GM20000 (cell line): ENCODE data around the gene CFAP46.

ENCODE experiments used
- DNase-seq: peaks from one replicate; pipeline ENCODE4 v3.0.0; 2012; ENCODE audit warnings: low spot score
- CTCF ChIP-seq: IDR thresholded peaks from 2 replicates; pipeline ENCODE4 v1.5.1; 2012; ENCODE audit warnings: mild to moderate bottlenecking, control low read depth; ENCODE audit errors: extremely low read depth, missing control alignments

CFAP46 gene

DNA sequence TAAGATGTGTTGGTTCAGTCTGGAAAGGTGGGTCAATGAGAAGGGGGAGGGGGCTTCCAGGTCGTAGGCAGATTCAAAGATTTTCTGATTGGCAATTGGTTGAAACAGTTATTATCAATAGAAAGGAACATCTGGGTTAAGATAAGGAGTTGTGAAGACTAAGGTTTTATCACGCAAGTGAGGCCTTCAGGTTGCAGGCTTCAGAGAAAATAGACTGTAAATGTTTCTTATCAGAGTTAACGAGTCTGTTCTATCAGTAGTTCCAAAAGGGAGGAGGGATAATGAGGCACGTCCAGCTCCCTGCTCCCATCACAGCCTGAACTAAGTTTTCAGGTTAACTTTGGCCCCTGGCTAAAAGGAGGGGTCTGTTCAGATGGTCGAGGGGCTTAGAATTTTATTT is 11.1 kb upstream of the CFAP46 start:
- DNase-seq, result no peak
- no peak for TF ChIP-seq CTCF

- TF ChIP-seq CTCF, result no peak
- DNase-seq, result no peak
These were observed 9.6 kb upstream of the CFAP46 start for GRCh38 chr10:132951926-132952325.

DNA sequence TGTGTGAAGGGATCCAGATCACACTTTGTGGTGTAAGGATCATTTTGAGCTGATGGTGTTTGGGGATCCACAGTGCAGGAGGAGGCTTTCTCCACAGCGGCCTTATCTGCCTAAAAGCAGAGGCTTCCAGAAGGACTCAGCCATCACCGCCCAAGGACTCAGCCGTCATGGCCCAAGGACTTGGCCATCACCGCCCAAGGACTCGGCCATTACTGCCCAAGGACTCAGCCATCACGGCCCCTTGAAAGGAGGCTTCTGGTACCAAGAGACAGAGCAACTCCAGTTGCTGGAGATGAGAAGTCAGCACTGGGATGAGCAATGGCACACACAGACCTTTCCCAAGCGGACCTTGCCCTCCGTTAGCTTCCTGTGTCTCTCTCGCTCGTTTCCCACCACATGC is 6.0 kb upstream of the CFAP46 start:
- no peak for TF ChIP-seq CTCF

GRCh38 chr10:132947843-132948242 is 5.5 kb upstream of the CFAP46 start:
- no peak for TF ChIP-seq CTCF

More for the DNA sequence above, 6.0 kb upstream of the CFAP46 start:
- no peak for DNase-seq

GRCh38 chr10:132946806-132947546 is 4.6 kb upstream of the CFAP46 start:
- DNase-seq, result no peak
- TF ChIP-seq CTCF, result no peak

More at GRCh38 chr10:132947843-132948242, 5.5 kb upstream of the CFAP46 start:
- no peak for DNase-seq

GRCh38 chr10:132946311-132946710 is 3.9 kb upstream of the CFAP46 start:
- TF ChIP-seq CTCF, result no peak

DNA sequence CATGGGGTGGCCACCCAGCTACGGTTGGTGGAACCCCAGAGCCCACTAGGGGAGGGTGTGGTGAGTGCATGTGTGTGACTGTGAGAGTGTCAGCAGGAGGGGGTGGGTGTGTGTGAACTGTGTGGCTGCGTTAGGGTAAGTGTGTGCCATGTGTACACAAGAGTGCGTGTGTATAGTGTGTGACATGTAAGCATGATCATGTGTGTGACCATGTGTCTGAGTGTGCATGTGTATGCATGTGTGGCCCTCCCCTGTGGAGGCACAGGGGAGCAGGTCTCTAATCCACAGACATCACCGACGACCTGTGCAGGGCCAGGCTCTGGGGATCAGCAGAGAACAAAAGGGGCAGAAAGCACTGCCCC is 3.5 kb upstream of the CFAP46 start:
- DNase-seq, result no peak
- no peak for TF ChIP-seq CTCF

More at GRCh38 chr10:132946311-132946710, 3.9 kb upstream of the CFAP46 start:
- no peak for DNase-seq
